Hematopoietic multipotent progenitor cell (in vitro differentiated cells): Measurements from ENCODE around the gene ADCY4. TPM values are rescaled to one million over a fixed set of nuclear protein-coding genes. Genes with fewer than 3 reads are reported as not detected.

ENCODE experiments used
- DNase-seq, 3 donors: peaks; one replicate each; pipeline ENCODE4 v3.0.0-alpha.2; 2011 to 2015; ENCODE audit warnings: low read depth in 2 of 3, low spot score in 2 of 3
- total RNA-seq: library from RNA; depleted of rRNA; stranded (reverse); fragments of >200 nt; gene quantifications from one replicate; pipeline ENCODE4 v1.2.3, GENCODE V29; 2012

ADCY4 gene
- total RNA-seq, 1 donor: 3.8 TPM

DNA sequence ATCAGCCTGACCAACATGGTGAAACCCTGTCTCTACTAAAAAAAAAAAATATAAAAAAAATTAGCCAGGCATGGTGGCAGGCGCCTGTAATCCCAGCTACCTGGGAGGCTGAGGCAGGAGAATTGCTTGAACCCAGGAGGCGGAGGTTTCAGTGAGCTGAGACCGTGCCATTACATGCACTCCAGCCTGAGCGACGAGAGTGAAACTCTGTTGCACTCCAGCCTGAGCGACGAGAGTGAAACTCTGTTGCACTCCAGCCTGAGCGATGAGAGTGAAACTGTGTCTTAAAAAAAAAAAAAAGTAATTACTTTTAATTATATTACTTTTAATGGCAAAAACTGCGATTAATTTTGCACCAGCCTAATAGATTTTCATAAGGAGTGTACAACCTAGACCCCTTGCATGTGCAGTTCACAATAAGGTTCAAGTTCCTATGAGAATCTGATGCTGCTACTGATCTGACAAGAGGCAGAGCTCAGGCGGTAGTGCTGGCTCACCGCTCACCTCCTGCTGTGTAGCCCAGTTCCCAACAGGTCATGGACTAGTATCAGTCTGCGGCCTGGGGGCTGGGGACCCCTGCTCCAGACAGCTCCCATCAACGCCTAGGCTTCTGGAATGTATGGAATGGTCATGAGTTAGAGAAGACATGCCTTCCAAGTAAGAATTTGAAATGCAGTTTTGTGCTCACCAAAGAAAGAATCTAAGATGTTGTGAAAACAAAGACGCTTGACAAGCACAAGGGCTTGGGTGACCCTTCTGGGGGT is 13.5 kb downstream of the ADCY4 start:
- DNase-seq: no peak

DNA sequence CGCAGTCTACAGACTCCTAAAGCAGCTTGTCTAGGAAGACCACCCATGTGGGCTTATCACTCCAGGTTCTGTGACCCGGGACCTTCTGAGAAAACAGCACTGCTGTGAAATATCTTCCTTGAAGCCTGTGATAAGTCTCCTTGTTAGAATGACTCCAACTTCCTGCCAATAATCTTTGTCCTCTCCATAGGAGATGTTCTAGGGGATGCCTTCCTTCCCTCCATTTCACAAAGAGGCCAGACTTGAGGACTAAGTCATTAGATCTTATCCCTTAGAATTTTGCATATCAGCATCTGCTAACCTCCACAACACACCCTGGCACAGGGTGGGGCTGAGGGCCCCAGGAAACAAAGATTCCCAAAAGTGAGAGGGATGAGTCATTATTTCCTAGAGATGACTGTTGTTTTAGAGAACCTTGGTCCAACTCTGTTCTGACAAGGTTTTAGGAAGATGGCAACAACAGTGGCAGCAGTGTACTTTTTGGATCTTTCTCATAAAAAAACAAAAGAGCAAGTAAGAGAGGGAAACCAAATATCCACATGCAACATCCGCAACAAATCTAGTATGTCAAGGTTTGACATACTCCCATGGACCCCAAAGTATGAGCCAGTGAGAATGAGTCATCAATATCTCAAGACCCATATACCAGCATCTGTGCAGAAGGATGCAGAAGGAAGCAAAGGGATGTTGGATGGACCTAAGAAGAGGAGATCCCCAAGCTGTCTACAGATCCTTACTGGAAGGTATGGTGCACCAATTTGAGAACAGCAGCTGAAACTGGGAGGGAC is 17.5 kb downstream of the ADCY4 start:
- peak in 1 of 3 donors; percentile 41 for DNase-seq

DNA sequence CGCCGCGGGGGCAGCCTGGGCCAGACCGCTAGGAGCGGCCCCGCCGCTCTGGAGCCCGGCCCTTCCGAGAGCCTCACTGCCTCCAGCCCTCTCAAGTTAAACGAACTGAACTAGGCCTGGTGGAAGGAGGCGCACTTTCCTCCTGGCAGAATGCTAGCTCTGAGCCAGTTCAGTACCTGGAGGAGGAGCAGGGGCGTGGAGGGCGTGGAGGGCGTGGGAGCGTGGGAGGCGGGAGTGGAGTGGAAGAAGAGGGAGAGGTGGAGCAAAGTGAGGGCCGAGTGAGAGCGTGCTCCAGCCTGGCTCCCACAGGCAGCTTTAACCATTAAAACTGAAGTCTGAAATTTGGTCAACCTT is 18.3 kb downstream of the ADCY4 start:
- no peak for DNase-seq

DNA sequence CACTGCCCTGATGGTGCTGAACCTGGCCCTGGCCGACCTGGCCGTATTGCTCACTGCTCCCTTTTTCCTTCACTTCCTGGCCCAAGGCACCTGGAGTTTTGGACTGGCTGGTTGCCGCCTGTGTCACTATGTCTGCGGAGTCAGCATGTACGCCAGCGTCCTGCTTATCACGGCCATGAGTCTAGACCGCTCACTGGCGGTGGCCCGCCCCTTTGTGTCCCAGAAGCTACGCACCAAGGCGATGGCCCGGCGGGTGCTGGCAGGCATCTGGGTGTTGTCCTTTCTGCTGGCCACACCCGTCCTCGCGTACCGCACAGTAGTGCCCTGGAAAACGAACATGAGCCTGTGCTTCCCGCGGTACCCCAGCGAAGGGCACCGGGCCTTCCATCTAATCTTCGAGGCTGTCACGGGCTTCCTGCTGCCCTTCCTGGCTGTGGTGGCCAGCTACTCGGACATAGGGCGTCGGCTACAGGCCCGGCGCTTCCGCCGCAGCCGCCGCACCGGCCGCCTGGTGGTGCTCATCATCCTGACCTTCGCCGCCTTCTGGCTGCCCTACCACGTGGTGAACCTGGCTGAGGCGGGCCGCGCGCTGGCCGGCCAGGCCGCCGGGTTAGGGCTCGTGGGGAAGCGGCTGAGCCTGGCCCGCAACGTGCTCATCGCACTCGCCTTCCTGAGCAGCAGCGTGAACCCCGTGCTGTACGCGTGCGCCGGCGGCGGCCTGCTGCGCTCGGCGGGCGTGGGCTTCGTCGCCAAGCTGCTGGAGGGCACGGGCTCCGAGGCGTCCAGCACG is 18.9 kb downstream of the ADCY4 start:
- DNase-seq: no peak

DNA sequence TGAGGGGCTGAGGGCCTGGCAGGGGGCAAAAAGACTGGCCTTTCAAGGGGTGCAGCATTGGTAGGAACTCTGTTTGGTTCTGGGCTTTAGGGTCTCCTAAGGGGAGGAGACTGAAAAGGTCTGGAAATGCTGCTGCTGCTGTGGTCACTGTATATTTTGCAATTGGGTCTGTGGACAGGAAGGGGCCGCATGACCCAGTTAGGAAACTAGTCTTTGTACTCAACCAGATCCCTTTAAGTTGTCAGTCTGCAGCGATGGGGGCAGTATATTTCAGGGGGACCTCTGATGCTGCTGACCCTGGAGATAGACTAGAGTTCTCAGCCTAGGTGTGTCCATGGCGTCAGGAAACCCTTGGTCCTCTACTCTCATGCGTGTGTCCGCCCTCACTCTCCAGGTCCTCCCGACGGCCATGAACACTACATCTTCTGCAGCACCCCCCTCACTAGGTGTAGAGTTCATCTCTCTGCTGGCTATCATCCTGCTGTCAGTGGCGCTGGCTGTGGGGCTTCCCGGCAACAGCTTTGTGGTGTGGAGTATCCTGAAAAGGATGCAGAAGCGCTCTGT is 19.5 kb downstream of the ADCY4 start:
- DNase-seq: no peak

DNA sequence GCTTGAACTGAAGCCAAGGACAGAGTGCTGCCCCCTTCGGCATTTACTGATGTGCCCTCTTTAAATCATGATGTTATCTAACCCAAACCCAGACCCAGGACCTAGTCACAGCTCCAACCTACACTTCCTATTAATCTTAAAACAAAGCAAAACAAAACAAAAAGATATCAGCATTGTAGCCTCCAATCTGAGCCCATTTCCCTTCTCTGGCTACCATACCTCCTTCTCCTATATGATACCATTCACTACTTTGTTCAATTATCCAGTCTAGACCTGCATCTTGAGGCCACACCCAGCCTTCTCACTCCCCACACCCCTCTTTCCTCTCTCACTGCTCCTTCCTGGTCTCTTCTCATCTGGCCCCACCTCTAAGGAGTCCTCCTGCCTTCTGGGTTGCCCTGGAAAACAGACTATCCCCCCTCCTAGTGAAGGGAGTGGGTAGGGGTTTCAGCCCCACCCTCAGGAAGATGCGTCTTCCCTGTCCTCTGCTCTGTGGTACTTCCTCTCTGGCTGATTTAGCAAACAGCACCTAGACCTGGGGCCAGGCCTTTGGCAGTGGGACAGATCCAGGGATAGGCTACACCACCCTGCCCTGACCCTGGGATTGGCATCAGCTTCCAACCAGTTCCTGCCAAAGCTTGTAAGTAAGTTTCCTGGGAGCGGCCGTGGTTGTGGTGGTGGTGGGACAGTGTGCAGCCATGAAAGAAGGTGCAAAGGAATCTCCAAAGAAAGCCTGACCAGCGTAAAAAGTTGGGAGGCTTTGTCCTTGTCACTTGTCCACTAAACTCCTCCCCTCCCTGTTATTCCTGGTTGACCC is 20.3 kb downstream of the ADCY4 start:
- DNase-seq: no peak

DNA sequence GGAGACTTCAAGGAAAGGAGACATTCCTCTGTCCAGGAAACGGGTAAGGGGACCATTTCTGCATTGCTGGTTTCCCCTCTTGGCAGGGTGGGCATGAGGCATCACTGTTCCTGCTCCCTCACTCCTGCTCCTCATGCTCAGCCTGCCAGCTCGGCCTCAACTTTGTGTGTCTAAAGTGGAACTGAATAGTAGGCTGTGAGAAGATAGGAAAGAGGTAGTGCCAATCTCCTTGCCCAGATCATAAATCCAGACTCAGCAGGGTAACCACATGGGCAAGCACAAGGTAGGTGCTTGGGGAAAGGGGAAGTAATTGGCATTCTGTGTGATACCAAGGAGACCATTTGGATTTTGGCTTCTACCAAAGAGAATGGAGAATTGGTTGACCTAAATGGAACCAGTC is 21.0 kb downstream of the ADCY4 start:
- DNase-seq: peak in 2 of 3 donors; percentile 64 to 88

DNA sequence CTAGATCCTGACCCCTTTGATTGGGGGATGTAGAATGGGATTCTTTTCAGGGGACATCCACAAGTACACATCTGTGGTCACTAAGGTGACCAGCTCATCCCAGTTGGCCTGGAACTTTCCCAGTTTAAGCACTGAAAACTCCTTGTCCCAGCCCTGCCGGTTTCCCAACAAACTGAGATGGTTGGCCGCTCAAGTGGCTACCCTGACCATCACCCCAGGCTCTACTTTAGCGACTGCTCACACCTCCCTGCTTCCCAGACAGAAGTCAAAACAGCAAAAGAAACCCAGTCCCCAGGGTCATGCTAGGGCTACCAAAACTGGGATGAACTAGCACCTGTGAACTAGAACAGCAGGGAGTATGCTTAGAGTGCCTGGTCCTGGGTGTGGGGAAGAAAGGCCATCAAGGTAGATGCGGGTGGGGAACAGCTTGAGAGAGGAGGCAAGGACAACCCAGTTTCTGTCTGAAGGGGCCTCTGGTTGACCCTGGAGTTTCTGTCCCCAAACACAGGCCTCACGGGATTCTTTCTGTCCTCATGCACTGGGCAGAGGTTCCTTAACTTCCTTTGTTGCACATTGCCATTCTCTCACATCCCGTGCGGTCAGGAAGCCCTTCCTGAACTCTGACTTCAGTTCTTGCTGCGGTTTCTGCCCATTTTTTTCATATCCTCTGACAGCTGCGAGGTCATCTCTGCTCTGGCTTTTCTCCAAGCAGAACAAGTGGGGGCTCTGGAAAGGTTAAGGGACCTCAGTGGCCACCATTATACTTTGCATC is 21.9 kb downstream of the ADCY4 start:
- peak in 2 of 3 donors; percentile 76 to 81 for DNase-seq

DNA sequence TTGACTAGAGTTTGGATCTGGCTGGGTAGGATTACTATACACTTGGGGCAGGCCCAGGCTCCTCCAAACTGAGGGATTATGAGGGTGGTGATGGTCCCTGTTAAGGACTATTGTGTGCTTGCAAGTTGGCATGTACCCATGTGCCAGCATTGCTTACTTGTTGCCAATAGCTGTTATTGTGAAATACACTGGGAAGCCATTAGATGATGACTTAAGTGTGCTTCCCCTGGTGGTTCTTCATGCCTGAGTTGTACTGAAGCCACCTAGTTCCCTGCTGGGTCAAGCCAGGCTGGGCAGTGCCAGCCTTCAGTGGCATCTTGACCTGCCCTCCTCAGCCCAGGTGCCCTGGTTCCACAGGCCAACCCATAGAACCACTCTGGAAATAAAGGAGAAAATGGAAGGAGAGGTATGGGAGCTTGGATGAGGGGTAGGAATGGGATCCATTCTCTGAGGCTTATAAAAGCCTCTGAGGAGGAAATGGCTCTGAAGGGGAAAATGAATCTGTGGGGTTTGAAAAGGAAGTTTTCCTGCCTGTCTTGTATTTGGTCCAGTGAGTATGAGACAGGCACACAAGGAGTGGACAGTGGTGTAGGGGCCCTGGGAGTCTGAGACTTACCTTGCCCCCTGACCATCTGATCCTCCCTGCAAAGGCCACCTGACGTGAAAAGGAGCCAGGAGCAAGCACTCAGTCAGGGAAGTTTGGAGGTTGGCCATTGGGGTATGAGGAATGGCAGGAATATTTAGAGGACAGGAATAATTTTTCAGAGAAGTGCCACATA is 22.8 kb downstream of the ADCY4 start:
- DNase-seq: peak in 1 of 3 donors; percentile 28

DNA sequence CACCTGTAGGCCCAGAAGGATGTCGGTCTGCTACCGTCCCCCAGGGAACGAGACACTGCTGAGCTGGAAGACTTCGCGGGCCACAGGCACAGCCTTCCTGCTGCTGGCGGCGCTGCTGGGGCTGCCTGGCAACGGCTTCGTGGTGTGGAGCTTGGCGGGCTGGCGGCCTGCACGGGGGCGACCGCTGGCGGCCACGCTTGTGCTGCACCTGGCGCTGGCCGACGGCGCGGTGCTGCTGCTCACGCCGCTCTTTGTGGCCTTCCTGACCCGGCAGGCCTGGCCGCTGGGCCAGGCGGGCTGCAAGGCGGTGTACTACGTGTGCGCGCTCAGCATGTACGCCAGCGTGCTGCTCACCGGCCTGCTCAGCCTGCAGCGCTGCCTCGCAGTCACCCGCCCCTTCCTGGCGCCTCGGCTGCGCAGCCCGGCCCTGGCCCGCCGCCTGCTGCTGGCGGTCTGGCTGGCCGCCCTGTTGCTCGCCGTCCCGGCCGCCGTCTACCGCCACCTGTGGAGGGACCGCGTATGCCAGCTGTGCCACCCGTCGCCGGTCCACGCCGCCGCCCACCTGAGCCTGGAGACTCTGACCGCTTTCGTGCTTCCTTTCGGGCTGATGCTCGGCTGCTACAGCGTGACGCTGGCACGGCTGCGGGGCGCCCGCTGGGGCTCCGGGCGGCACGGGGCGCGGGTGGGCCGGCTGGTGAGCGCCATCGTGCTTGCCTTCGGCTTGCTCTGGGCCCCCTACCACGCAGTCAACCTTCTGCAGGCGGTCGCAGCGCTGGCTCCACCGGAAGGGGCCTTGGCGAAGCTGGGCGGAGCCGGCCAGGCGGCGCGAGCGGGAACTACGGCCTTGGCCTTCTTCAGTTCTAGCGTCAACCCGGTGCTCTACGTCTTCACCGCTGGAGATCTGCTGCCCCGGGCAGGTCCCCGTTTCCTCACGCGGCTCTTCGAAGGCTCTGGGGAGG is 23.9 kb downstream of the ADCY4 start, which contains the start of gene LTB4R:
Gene LTB4R (plus strand): TSS at position 857 of the 959 bp plus-strand sequence. CDS start 4,150 bp downstream, outside the sequence.
- DNase-seq: peak; percentile 64 to 84 (median 82)

DNA sequence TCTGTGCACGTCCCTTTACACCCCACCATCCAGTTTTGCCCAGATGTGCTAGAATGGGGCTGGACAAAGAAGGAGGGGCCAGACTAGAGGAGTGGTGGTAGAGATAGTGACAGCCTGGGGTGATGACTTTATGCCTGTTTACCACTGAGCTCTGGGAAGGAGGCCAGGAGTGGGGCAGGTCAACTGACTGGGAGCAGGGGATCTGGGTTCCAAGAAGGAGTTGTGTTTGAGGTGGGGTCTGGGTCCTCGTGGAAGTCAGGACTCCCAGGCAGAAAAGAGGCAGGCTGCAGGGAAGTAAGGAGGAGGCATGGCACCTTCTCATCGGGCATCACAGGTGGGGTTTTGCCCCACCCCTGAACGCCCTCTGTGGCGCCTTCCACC is 24.6 kb downstream of the ADCY4 start:
- no peak for DNase-seq

DNA sequence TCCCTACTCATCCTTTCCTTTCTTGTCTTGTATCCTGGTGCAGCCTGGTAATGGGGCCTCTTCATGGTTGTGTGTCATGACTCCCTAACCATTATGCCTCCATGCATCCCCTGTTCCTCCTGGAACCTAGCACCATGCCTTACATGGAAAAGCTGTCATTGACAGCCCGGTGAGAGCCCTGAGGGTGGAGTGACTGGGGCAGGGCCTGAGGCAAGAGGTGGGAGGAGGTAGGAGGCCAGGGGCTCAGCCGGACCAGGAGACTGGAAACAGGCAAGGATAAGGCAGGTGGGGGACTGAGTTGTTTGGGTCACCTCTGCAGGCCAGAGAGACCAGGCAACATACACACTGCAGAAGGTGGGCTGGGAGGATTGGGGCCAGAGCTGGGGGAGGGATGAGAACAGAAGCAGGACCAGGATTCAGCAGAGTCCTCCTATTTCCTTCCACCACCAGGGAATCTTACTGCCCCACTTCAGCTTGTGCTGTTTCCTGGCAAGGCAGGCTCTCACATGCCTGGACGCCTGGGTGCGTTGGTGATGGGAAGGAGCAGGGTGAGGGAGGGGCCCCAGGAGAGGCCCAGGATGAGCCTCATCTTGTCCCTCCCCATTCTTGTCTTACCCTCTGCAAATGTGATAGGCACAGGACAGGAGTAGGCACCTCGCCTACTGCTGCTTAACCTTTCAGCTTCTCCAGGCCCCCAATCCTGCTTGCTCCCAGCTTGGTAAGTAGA is 25.2 kb downstream of the ADCY4 start, which contains the start of gene LTB4R2:
Gene LTB4R2 (plus strand): TSS at position 603 of the 727 bp plus-strand sequence. CDS start 525 bp downstream, outside the sequence.
- no peak for DNase-seq

DNA sequence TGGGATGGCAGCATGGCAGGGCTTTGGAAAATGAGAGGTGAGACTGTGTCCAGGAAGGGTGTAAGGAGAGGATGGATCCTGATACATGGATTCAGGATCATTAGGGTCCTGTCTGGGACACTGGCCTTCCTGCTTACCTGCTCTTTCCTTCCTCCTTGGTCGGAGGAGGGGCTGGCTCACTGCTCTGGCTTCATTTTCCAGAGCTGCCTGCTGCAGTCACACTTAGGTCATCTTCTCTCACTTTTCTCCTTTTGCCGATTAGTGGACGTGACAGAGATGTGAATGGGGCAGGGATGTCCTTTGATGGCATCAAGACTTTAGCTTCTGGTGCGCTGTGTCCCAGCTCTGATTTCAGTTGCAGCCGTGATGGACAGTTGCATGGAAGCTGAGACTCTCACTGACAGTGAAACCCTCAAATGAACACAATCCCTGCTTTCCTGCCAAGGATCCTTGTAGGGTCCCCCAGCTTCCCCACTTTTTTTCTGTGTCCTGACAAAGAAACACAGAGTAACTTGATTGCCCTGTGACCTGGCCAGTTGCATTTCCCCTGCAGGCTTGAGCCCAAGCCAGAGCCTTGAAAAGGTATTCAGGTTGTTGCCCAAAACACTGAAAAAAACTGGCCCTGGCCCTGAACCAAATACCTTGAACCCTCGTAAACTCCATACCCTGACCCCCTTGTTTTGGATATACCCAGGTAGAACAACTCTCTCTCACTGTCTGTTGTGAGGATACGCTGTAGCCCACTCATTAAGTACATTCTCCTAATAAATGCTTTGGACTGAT is 26.3 kb downstream of the ADCY4 start:
- no peak for DNase-seq

DNA sequence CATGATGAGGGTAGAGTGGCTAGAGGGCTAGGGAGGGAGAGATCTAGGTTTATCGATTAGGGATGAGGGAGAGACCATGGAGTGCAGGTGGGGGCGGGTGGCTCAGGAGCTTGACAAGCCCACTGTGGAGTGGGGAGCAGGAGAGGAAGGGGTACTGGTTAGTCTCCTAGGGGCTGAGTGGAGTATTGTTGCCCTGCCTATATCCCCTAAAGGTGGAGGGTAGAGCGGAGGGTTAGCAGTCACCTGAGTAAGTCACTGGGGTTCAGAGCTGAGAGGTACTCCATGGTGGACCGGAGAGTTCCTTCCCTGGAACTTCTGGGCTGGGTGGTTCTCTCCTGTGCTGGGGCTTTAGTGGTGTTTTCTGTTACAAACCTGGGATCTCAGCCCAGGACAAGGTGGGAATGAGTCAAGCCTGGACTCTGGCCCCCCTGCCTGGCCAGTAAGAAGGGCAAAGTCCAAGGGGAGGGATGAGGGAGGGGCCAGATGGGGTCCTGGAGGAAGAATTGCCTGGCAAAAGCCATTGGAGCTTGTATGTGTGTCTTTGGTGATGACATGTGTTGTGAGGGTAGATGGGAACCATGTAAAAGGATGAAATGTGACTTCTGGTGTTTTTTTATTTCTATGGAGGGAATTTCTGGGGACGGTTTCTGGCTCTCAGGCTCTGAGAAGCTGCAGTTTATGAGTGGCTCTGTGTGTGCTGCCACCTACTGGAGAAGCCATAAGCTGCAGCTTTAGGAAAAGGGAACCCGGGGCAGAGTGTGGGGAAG is 27.1 kb downstream of the ADCY4 start, which contains the start of gene CIDEB:
Gene CIDEB (minus strand): TSS at position 403 of the 767 bp plus-strand sequence. CDS start 119 bp downstream, at position 284.
- peak in 2 of 3 donors; percentile 57 to 74 for DNase-seq

DNA sequence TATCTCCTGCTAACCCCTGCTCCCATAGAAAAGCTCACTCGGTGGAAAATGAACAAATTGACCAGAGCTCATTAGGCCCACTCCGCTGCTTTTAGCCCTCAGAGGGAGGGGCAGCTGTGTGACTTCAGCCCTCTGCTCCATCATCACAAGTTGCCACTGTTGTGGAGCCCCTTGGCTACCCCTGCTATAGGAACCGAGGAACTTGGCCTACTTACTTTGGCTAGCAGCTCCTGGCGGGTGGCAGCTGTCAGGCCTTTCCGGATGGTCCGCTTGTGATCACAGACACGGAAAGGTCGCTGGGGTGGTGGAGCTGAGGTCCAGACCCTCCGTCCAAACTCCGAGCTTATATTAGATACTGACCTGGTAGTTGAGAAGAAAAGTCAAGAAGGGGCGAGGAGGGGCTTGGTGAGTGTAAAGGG is 27.7 kb downstream of the ADCY4 start:
- no peak for DNase-seq
